H1 (cell line): ENCODE results near the gene DHRS4.
"Not testable (repeated sequence)": the region's sequence is repeated elsewhere in the genome, so short reads cannot be mapped to it uniquely, and the experiment has no call there.

Experiments used
- ATF3 ChIP-seq: IDR thresholded peaks from 2 replicates; pipeline ENCODE4 v1.6.1; 2011; ENCODE audit warnings: low read depth, mild to moderate bottlenecking, low read length; ENCODE audit not compliant: insufficient read depth
- CHD2 ChIP-seq: IDR thresholded peaks from 2 replicates; pipeline ENCODE4 v1.6.1; 2012; ENCODE audit warnings: low read length, improper control_type of control experiment
- CTCF ChIP-seq, 3 experiments: IDR thresholded peaks; 1 replicate in 2 of 3; 2 replicates in 1 of 3; pipeline versions ENCODE4 v1.5.1 to v1.6.1; 2011; ENCODE audit warnings: low read length in 3 of 3, mild to moderate bottlenecking in 3 of 3, inconsistent platforms in 2 of 3, low read depth in 1 of 3, moderate library complexity in 1 of 3; ENCODE audit not compliant: insufficient read depth in 1 of 3; ENCODE audit errors: control extremely low read depth in 1 of 3
- EP300 ChIP-seq, 2 experiments: IDR thresholded peaks; 1 replicate in 1 of 2; 2 replicates in 1 of 2; pipeline ENCODE4 v1.6.1; 2011 to 2012; ENCODE audit warnings: low read depth in 2 of 2, low read length in 2 of 2, mild to moderate bottlenecking in 2 of 2, borderline replicate concordance in 1 of 2, inconsistent platforms in 1 of 2, moderate library complexity in 1 of 2
- EZH2 ChIP-seq: fragments of 200-600 bp; sonication (generic); IDR thresholded peaks from 2 replicates; pipeline ENCODE4 v1.7.1; 2012; ENCODE audit warnings: low read depth, mild to moderate bottlenecking, moderate library complexity, low read length, inconsistent platforms; ENCODE audit not compliant: severe bottlenecking
- GABPA ChIP-seq: IDR thresholded peaks from 2 replicates; pipeline ENCODE4 v1.6.1; 2011; ENCODE audit warnings: mild to moderate bottlenecking, low read length, moderate library complexity, borderline replicate concordance; ENCODE audit not compliant: insufficient read depth
- HDAC2 ChIP-seq, 2 experiments: fragments of 300-600 bp in 1 of 2; sonication (generic) in 1 of 2; IDR thresholded peaks; 2 replicates each; pipeline ENCODE4 v1.6.1; 2011 to 2012; ENCODE audit warnings: low read depth in 2 of 2, low read length in 2 of 2, mild to moderate bottlenecking in 2 of 2, moderate library complexity in 2 of 2, borderline replicate concordance in 1 of 2, inconsistent platforms in 1 of 2
- JUND ChIP-seq: IDR thresholded peaks from 2 replicates; pipeline ENCODE4 v1.6.1; 2011; ENCODE audit warnings: mild to moderate bottlenecking, improper control_type of control experiment, low read length
- MAX ChIP-seq: IDR thresholded peaks from 2 replicates; pipeline ENCODE4 v1.6.1; 2012; ENCODE audit warnings: inconsistent platforms
- POLR2A ChIP-seq, 2 experiments: IDR thresholded peaks; 1 replicate in 1 of 2; 2 replicates in 1 of 2; pipeline ENCODE4 v1.6.1; 2011; ENCODE audit warnings: low read depth in 2 of 2, low read length in 2 of 2, mild to moderate bottlenecking in 2 of 2; ENCODE audit errors: control extremely low read depth in 1 of 2
- POLR2AphosphoS5 ChIP-seq: IDR thresholded peaks from 2 replicates; pipeline ENCODE4 v1.6.1; 2011; ENCODE audit warnings: low read depth, low read length
- RFX5 ChIP-seq: IDR thresholded peaks from 2 replicates; pipeline ENCODE4 v1.6.1; 2011; ENCODE audit warnings: low read depth, low read length, improper control_type of control experiment, borderline replicate concordance
- TAF1 ChIP-seq: IDR thresholded peaks from 2 replicates; pipeline ENCODE4 v1.6.1; 2011; ENCODE audit warnings: mild to moderate bottlenecking, low read depth, low read length
- ZNF274 ChIP-seq: IDR thresholded peaks from 2 replicates; pipeline ENCODE4 v1.7.0; 2012; ENCODE audit warnings: low read length, borderline replicate concordance; ENCODE audit errors: extremely low read depth

GRCh38 chr14:24001679-24002078, 48.1 kb downstream of the DHRS4 start:
- not testable (repeated sequence) for TF ChIP-seq EZH2; JUND; TAF1; POLR2AphosphoS5; CTCF (IDR thresholded peaks at IDR 0.05; ENCODE audit: control extremely low read depth in 1 of 3, insufficient read depth in 1 of 3, low read depth in 1 of 3, low read length in 3 of 3); MAX; ZNF274; ATF3; EP300 (IDR thresholded peaks at IDR 0.05; ENCODE audit: borderline replicate concordance in 1 of 2, low read depth in 2 of 2, low read length in 2 of 2); CHD2; RFX5; HDAC2 (IDR thresholded peaks at IDR 0.05; ENCODE audit: borderline replicate concordance in 1 of 2, low read depth in 2 of 2, low read length in 2 of 2); GABPA; POLR2A (IDR thresholded peaks at IDR 0.05; ENCODE audit: control extremely low read depth in 1 of 2, low read depth in 2 of 2, low read length in 2 of 2)
